K562 (cell line): ENCODE measurements around the gene CHMP5. TPM values are rescaled to one million over a fixed set of nuclear protein-coding genes. Genes with fewer than 3 reads are reported as not detected.

Experiments
- ARNT ChIP-seq, 2 experiments: fragments of 450-650 bp; IDR thresholded peaks; 2 replicates each; pipeline ENCODE4 v1.6.1; 2016; ENCODE audit warnings: mild to moderate bottlenecking in 1 of 2
- BCOR ChIP-seq: fragments of 450-650 bp; IDR thresholded peaks from 2 replicates; pipeline ENCODE4 v1.6.1; 2016
- POLR2A ChIP-seq: fragments of 450-650 bp; conservative IDR thresholded peaks from 2 replicates; pipeline ENCODE4 v1.6.1; 2016
- SPI1 ChIP-seq: IDR thresholded peaks from 2 replicates; pipeline ENCODE4 v1.6.1; 2011; ENCODE audit warnings: low read depth, low read length, control low read depth, borderline replicate concordance
- TAF7 ChIP-seq: fragments of 450-650 bp; IDR thresholded peaks from 2 replicates; pipeline ENCODE4 v1.6.1; 2016; ENCODE audit warnings: missing genetic modification characterization, missing compliant biosample characterization
- ZFP36 ChIP-seq: fragments of 150-350 bp; IDR thresholded peaks from 2 replicates; pipeline ENCODE4 v1.6.1; 2018; ENCODE audit warnings: low read length, low read depth; ENCODE audit not compliant: partially characterized antibody
- ZNF311 ChIP-seq: fragments of 250-450 bp; sonication (Bioruptor Pico); IDR thresholded peaks from 2 replicates; pipeline ENCODE4 v1.4.0; 2020; ENCODE audit warnings: mild to moderate bottlenecking, moderate library complexity
- polyA plus RNA-seq, 8 experiments: library from polyadenylated mRNA; depleted of rRNA in 4 of 8; stranded (reverse) in 5 of 8; unstranded in 3 of 8; fragments of >200 nt; fragmentation: Nextera tagmentation in 2 of 8; fragmentation: Illumina TruSeq in 1 of 8; extraction: Ambion mirVana in 2 of 8; extraction: Trizol in 1 of 8; gene quantifications; 2 replicates each; pipeline versions ENCODE4 v1.2.1 to v1.2.3, GENCODE V29; 2011 to 2014; ENCODE audit warnings: inconsistent platforms in 1 of 8, missing spikeins in 1 of 8
- total RNA-seq, 7 experiments: library from RNA; depleted of rRNA in 6 of 7; stranded (reverse); fragments of >200 nt in 6 of 7; fragmentation: Illumina TruSeq in 2 of 7; extraction: Trizol in 2 of 7; gene quantifications; 2 replicates each; pipeline versions ENCODE4 v1.2.1 to v1.2.3, GENCODE V29; 2011 to 2021; ENCODE audit warnings: low replicate concordance in 1 of 7
- TF ChIP-seq, protein P1 (sequence below), 2 experiments: fragments of 450-650 bp in 1 of 2; sonication (generic) in 1 of 2; formaldehyde crosslinking in 1 of 2; IDR thresholded peaks in 1 of 2; conservative IDR thresholded peaks in 1 of 2; 2 replicates each; pipeline versions ENCODE4 v1.6.1 to v1.8.1; 2016 to 2023; ENCODE audit warnings: mild to moderate bottlenecking in 2 of 2, moderate library complexity in 2 of 2, inconsistent platforms in 1 of 2, missing genetic modification reagents in 1 of 2
- TF ChIP-seq, protein P2 (sequence below), 2 experiments: fragments of 450-650 bp; IDR thresholded peaks; 2 replicates each; pipeline ENCODE4 v1.6.1; 2016
- TF ChIP-seq, protein P3 (sequence below): IDR thresholded peaks from 2 replicates; pipeline ENCODE4 v1.6.1; 2014; ENCODE audit warnings: antibody characterized with exemption
- TF ChIP-seq, protein P4 (sequence below): fragments of 250-450 bp; sonication (Bioruptor Pico); IDR thresholded peaks from 2 replicates; pipeline ENCODE4 v1.5.0; 2020; ENCODE audit warnings: mild to moderate bottlenecking, borderline replicate concordance

CHMP5 gene
- total and polyA plus RNA-seq, 9 of the 15 experiments (the other 6 are each of a cell fraction or from before 2014, with no cell fraction given): 36.0 to 105 (median 54.9) TPM

DNA sequence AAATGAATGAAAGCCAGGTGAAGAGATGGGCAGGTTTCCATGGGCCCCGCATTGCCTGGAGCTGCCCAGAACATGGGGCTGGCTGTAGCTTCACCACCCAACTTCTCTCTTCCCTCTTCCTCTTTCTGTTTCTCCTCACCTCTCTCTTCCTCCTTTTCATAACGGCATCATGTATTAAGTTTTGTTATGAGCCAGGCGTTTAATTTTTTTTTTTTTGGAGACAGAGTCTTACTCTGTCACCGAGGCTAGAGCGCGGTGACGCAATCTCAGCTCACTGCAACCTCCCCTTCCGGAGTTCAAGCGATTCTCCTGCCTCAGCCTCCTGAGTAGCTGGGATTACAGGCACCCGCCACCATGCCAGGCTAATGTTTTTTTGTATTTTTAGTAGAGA is 37.8 kb upstream of the CHMP5 start (continued):
- TF ChIP-seq, protein P1, sequence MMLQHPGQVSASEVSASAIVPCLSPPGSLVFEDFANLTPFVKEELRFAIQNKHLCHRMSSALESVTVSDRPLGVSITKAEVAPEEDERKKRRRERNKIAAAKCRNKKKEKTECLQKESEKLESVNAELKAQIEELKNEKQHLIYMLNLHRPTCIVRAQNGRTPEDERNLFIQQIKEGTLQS (IDR thresholded peaks at IDR 0.05): peak; percentile 49
- TF ChIP-seq, protein P1 (CRISPR knock-in tag; conservative IDR thresholded peaks at IDR 0.05): no peak
- no peak for TF ChIP-seq BCOR
- TF ChIP-seq, protein P2, sequence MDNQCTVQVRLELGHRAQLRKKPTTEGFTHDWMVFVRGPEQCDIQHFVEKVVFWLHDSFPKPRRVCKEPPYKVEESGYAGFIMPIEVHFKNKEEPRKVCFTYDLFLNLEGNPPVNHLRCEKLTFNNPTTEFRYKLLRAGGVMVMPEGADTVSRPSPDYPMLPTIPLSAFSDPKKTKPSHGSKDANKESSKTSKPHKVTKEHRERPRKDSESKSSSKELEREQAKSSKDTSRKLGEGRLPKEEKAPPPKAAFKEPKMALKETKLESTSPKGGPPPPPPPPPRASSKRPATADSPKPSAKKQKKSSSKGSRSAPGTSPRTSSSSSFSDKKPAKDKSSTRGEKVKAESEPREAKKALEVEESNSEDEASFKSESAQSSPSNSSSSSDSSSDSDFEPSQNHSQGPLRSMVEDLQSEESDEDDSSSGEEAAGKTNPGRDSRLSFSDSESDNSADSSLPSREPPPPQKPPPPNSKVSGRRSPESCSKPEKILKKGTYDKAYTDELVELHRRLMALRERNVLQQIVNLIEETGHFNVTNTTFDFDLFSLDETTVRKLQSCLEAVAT (IDR thresholded peaks at IDR 0.05): no peak
- TF ChIP-seq ARNT (IDR thresholded peaks at IDR 0.05): no peak
- TF ChIP-seq SPI1: peak; percentile 52; the same call in 1 of the 2 replicates
- TF ChIP-seq POLR2A: no peak
- no peak for TF ChIP-seq TAF7 (tag)
- TF ChIP-seq, protein P3, sequence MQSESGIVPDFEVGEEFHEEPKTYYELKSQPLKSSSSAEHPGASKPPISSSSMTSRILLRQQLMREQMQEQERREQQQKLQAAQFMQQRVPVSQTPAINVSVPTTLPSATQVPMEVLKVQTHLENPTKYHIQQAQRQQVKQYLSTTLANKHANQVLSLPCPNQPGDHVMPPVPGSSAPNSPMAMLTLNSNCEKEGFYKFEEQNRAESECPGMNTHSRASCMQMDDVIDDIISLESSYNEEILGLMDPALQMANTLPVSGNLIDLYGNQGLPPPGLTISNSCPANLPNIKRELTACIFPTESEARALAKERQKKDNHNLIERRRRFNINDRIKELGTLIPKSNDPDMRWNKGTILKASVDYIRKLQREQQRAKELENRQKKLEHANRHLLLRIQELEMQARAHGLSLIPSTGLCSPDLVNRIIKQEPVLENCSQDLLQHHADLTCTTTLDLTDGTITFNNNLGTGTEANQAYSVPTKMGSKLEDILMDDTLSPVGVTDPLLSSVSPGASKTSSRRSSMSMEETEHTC: no peak
- TF ChIP-seq, protein P4, sequence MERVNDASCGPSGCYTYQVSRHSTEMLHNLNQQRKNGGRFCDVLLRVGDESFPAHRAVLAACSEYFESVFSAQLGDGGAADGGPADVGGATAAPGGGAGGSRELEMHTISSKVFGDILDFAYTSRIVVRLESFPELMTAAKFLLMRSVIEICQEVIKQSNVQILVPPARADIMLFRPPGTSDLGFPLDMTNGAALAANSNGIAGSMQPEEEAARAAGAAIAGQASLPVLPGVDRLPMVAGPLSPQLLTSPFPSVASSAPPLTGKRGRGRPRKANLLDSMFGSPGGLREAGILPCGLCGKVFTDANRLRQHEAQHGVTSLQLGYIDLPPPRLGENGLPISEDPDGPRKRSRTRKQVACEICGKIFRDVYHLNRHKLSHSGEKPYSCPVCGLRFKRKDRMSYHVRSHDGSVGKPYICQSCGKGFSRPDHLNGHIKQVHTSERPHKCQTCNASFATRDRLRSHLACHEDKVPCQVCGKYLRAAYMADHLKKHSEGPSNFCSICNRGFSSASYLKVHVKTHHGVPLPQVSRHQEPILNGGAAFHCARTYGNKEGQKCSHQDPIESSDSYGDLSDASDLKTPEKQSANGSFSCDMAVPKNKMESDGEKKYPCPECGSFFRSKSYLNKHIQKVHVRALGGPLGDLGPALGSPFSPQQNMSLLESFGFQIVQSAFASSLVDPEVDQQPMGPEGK (CRISPR knock-in tag): no peak
- no peak for TF ChIP-seq ZFP36
- TF ChIP-seq ZNF311 (CRISPR knock-in tag): no peak
